Left lung (tissue), 10 donors: Measurements from ENCODE around the gene TPST2. TPM values are rescaled to one million over a fixed set of nuclear protein-coding genes. Genes with fewer than 3 reads are reported as not detected.

ENCODE experiments used
- ATAC-seq: fragments of 200-7000 bp; cut with Tn5 transposase; one replicate; pipeline ENCODE4 v1.9.1; 2020; ENCODE audit warnings: moderate library complexity
- DNase-seq, 4 donors: peaks; one replicate each; pipeline ENCODE4 v3.0.0-alpha.2; 2013 to 2020
- H3K27ac ChIP-seq, 2 donors: fragments of 200-600 bp; sonication (generic) in 1 of 2; one replicate each; pipeline versions ENCODE4 v1.5.0 to v1.8.0; 2020 to 2021
- H3K27me3 ChIP-seq, 2 donors: fragments of 200-600 bp; sonication (generic) in 1 of 2; one replicate each; pipeline versions ENCODE4 v1.5.0 to v1.8.0; 2020 to 2021
- H3K36me3 ChIP-seq, 2 donors: fragments of 200-600 bp; sonication (generic) in 1 of 2; one replicate each; pipeline versions ENCODE4 v1.5.0 to v1.8.0; 2020 to 2021
- H3K4me1 ChIP-seq, 2 donors: fragments of 200-600 bp; one replicate each; pipeline ENCODE4 v1.8.0; 2021
- H3K4me3 ChIP-seq, 2 donors: fragments of 200-600 bp; sonication (generic) in 1 of 2; one replicate each; pipeline versions ENCODE4 v1.5.0 to v1.8.0; 2020 to 2021; ENCODE audit warnings: mild to moderate bottlenecking in 1 of 2
- H3K9me3 ChIP-seq, 2 donors: fragments of 200-600 bp; sonication (generic) in 1 of 2; one replicate each; pipeline versions ENCODE4 v1.5.0 to v1.8.0; 2020 to 2021
- intact Hi-C, 2 donors: fragments of 100-400 bp; cut with DNase I; formaldehyde crosslinking; loops; one replicate each; pipeline versions ENCODE4 v1.11.2 to v1.14.2; 2022
- polyA plus RNA-seq, 6 donors: library from polyadenylated mRNA; unstranded; fragments of 120-200 nt; gene quantifications; one replicate each; pipeline ENCODE4 v1.2.1, GENCODE V29; 2013; ENCODE audit not compliant: insufficient read length in 6 of 6
- total RNA-seq, 2 donors: library from RNA; stranded (reverse); fragmentation: NEBNext Ultra II Directional; extraction: Animal tissue kit (Norgen Biotek cat#: 25700); gene quantifications; one replicate each; pipeline ENCODE4 v1.2.1, GENCODE V29; 2021
- TF ChIP-seq, protein P1 (sequence below), 2 donors: fragments of 200-600 bp; sonication (generic) in 1 of 2; IDR thresholded peaks; one replicate each; pipeline versions ENCODE4 v1.5.0 to v1.8.0; 2021; ENCODE audit warnings: antibody characterized with exemption in 2 of 2
- donor health status: DM: no; HTN: yes; CAD: no.
- donor health status: DM: no; HTN: no; CAD: no.

Gene TPST2
- total and polyA plus RNA-seq, 8 donors, result 23.3 to 69.0 (median 29.0) TPM

DNA sequence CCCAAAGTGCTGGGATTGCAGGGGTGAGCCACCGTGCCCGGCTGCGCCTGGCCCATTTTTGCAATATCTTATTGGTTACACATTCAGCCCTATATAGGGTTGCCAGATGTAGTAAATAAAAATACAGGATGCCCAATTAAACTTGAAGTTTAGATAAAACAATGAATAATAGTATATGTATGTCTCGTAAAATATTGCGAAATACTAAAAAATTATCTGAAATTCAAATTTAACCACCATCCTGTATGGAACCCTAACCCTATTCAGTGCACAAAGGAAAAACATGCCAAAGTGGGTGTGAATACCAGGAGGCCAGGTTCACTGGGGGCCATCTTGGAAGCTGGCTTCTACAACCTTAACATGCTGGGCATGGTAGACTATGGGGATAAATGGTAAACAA lies 72.5 kb downstream of the TPST2 start:
- H3K4me1 ChIP-seq, result peaks cover 7 to 12% of the 10 kb centered on the region in 2 donors
- no peak overlapping the region for H3K4me3 ChIP-seq
- H3K36me3 ChIP-seq, result no peaks in the 10 kb centered on the region
- no peak for ATAC-seq
- H3K27me3 ChIP-seq, result no peaks in the 10 kb centered on the region
- TF ChIP-seq, protein P1, sequence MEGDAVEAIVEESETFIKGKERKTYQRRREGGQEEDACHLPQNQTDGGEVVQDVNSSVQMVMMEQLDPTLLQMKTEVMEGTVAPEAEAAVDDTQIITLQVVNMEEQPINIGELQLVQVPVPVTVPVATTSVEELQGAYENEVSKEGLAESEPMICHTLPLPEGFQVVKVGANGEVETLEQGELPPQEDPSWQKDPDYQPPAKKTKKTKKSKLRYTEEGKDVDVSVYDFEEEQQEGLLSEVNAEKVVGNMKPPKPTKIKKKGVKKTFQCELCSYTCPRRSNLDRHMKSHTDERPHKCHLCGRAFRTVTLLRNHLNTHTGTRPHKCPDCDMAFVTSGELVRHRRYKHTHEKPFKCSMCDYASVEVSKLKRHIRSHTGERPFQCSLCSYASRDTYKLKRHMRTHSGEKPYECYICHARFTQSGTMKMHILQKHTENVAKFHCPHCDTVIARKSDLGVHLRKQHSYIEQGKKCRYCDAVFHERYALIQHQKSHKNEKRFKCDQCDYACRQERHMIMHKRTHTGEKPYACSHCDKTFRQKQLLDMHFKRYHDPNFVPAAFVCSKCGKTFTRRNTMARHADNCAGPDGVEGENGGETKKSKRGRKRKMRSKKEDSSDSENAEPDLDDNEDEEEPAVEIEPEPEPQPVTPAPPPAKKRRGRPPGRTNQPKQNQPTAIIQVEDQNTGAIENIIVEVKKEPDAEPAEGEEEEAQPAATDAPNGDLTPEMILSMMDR (IDR thresholded peaks at IDR 0.05), result no peak
- H3K27ac ChIP-seq, result no peak overlapping the region
- intact Hi-C loops, result no loop called here
- DNase-seq, result no peak
- H3K9me3 ChIP-seq, result no peaks in the 10 kb centered on the region

DNA sequence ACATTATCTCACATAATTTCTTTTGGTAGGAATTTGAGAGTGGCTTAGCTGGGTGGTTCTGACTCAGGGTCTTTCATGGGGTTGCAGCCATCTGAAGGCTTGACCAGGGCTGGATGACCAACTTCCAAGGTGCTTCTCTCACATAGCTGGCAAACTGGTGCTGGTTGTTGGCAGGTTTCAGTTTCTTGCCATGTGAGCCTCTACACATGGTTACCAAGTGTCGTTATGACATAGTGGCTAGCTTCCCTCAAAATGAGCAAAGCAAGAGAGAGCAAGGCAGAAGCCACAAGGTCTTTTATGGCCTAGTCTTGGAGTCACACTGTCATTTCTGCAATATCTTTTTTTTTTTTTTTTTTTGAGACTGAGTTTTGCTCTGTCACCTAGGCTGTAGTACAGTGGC lies 73.4 kb downstream of the TPST2 start:
- no peaks in the 10 kb centered on the region for H3K36me3 ChIP-seq
- H3K27me3 ChIP-seq, result no peaks in the 10 kb centered on the region
- no peak overlapping the region for H3K27ac ChIP-seq
- intact Hi-C loops, result no loop called here
- TF ChIP-seq, protein P1 (IDR thresholded peaks at IDR 0.05), result no peak
- no peak overlapping the region for H3K4me3 ChIP-seq
- H3K4me1 ChIP-seq, result peaks cover 9 to 17% of the 10 kb centered on the region in 2 donors
- ATAC-seq (no peak), DNase-seq (no peak)
- H3K9me3 ChIP-seq, result no peaks in the 10 kb centered on the region

DNA sequence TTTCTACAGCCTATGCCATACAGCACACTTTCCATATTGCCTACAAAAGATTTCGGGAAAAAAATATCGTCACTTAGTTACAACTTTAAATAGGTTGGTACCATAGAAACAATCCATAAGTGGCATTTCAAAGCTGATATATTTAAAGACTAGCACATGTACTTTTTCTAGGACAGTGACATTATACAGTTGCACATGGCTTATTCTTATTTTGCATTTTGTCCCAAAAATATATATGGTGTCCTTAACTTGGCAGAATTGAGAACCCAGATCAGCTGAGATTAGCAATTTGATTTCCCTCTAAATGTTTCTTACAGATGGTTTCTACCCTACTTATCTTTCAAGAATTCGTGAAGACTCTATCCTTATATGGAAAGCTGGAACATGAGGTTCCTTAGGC lies 74.0 kb downstream of the TPST2 start:
- no peaks in the 10 kb centered on the region for H3K27me3 ChIP-seq
- H3K4me1 ChIP-seq, result peaks cover 13 to 22% of the 10 kb centered on the region in 2 donors
- no peak for ATAC-seq
- no peaks in the 10 kb centered on the region for H3K36me3 ChIP-seq
- no peaks in the 10 kb centered on the region for H3K9me3 ChIP-seq
- intact Hi-C loops, result no loop called here
- no peak overlapping the region for H3K4me3 ChIP-seq
- H3K27ac ChIP-seq, result no peak overlapping the region
- DNase-seq, result no peak
- TF ChIP-seq, protein P1 (IDR thresholded peaks at IDR 0.05), result no peak

DNA sequence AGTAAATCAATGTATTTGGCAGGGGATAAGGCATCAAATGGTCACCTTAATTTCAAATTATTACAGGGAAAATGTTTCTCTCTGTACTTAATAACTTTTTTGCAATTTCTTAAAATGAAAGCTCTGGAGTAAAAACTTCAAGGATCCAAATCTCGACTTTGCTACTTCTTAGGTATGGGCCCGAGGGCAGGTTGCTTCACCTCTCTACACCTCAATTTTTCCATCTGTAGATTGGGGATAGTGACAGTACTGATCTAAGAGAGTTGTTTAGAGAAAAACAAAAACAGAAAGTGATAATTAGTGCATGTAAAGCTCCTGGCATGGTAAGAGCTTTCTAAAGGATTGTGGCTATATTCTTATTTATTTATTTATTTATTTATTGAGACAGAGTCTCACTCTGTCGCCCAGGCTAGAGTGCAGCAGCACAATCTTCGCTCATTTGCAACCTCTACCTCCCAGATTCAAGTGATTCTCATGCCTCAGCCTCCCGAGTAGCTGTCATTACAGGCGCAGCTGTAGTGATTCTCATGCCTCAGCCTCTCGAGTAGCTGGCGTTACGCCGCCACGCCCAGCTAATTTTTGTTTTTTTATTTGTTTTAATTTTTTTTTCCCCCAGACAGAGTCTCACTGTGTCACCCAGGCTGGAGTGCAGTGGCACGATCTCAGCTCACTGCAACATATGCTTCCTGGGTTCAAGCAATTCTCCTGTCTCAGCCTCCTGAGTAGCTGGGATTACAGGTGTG lies 75.3 kb downstream of the TPST2 start:
- Histone ChIP-seq H3K4me3 (no peak overlapping the region), H3K27ac (no peak overlapping the region), H3K36me3 (peaks cover 0 to 12% of the 10 kb centered on the region in 2 donors), H3K9me3 (no peaks in the 10 kb centered on the region), H3K4me1 (peaks cover 13 to 29% of the 10 kb centered on the region in 2 donors), H3K27me3 (no peaks in the 10 kb centered on the region)
- DNase-seq (no peak), ATAC-seq (no peak)
- TF ChIP-seq, protein P1 (IDR thresholded peaks at IDR 0.05), result no peak
- intact Hi-C loops, result no loop called here

DNA sequence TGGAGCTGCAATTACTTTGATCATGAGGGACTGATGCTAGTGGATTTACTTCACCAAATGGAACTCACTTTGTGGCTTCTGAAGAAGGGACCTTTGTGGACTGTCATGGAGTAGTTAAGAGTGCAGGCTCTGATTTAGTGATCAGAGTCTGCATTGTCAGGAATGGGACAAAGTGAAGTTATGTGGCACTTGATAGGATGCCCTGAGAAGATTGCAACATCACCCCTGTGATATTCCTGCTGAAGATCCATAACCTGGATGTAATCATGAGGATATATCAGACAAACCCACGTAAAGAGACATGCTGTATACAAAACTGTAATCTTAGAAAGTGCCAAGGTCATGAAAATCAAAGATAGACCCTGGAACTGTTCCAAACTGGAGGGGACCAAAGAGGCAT lies 76.1 kb downstream of the TPST2 start:
- Histone ChIP-seq H3K27ac (no peak overlapping the region), H3K36me3 (peaks cover 0 to 20% of the 10 kb centered on the region in 2 donors), H3K27me3 (no peaks in the 10 kb centered on the region), H3K4me1 (peaks cover 13 to 29% of the 10 kb centered on the region in 2 donors), H3K4me3 (no peak overlapping the region), H3K9me3 (no peaks in the 10 kb centered on the region)
- TF ChIP-seq, protein P1 (IDR thresholded peaks at IDR 0.05), result no peak
- intact Hi-C loops, result no loop called here
- DNase-seq (no peak), ATAC-seq (no peak)
